ENCODE results near the gene VPS39.

DNA sequence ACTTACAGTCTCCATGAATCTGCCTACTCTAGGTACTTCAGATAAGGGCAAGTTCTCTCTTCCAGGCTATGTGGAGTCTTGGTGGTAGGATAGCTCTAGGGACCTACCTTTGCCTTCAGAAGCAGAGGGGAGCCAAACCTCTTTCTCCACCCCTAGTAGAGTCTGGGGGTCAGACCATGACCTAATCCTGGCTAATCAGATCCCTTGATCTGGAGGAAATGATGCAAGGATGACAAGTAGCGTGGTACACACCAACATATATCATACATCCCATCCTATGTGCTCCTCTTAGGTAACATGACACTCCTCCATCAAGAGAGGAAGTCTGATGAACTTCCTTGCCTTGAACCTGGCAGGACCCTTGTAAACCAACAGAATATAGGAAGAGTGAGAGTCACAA, 36.3 kb downstream of the VPS39 start:
- TF ChIP-seq, protein P1, sequence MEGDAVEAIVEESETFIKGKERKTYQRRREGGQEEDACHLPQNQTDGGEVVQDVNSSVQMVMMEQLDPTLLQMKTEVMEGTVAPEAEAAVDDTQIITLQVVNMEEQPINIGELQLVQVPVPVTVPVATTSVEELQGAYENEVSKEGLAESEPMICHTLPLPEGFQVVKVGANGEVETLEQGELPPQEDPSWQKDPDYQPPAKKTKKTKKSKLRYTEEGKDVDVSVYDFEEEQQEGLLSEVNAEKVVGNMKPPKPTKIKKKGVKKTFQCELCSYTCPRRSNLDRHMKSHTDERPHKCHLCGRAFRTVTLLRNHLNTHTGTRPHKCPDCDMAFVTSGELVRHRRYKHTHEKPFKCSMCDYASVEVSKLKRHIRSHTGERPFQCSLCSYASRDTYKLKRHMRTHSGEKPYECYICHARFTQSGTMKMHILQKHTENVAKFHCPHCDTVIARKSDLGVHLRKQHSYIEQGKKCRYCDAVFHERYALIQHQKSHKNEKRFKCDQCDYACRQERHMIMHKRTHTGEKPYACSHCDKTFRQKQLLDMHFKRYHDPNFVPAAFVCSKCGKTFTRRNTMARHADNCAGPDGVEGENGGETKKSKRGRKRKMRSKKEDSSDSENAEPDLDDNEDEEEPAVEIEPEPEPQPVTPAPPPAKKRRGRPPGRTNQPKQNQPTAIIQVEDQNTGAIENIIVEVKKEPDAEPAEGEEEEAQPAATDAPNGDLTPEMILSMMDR (IDR thresholded peaks at IDR 0.05): no peak
- TF ChIP-seq ZFX (IDR thresholded peaks at IDR 0.05; ENCODE audit: borderline replicate concordance): no peak
